ENCODE measurements around the gene TES. TPM values are rescaled to one million over a fixed set of nuclear protein-coding genes. Genes with fewer than 3 reads are reported as not detected.

TES gene
- total and polyA plus RNA-seq, 2 of the 13 experiments (the other 11 are each of a cell fraction or from before 2014, with no cell fraction given) = 21.6 to 23.0 TPM

DNA sequence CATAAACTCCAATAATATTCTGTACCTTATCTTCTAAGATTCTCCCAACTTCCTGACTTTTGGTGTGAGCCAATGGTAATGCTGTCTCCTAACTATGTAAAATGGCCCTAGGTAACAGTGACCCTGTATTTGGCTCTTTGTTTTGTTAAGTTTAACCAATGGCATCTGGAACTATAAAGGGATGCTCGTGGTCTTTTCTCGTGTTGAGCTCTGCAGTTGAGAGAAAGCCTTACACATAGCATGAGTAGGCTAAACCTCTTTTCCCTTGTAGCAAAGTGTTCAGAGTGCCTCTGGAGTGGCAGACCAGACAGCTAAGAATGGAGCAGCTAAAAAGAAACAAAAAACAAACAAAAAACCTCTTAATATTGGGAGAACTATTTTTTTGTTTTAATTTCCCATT lies 5.2 kb downstream of the TES start:
- ATAC-seq (no peak), FAIRE-seq (no peak), DNase-seq (ENCODE audit: low spot score) (no peak)
- Histone ChIP-seq H3K79me2 (ENCODE audit: insufficient read depth, low read length) (peaks cover 30% of the 10 kb centered on the region), H4K20me1 (ENCODE audit: insufficient read depth, low read length) (no peaks in the 10 kb centered on the region), H3K27ac (ENCODE audit: extremely low read length, insufficient read depth, low read length) (no peak overlapping the region), H2AFZ (ENCODE audit: low read length) (no peak overlapping the region), H3K4me2 (ENCODE audit: low read depth, low read length) (no peak overlapping the region), H3K4me3 (replicated peaks in 1 of 3; ENCODE audit: insufficient read depth in 1 of 3, low read depth in 2 of 3, low read length in 3 of 3) (no peak overlapping the region), H3K36me3 (replicated peaks in 1 of 2; ENCODE audit: control insufficient read depth in 1 of 2, insufficient read depth in 2 of 2, low read length in 2 of 2) (no peaks in the 10 kb centered on the region), H3K9ac (ENCODE audit: insufficient read depth, low read depth, low read length) (no peak overlapping the region), H3K9me3 (ENCODE audit: low read length) (no peaks in the 10 kb centered on the region), H3K4me1 (ENCODE audit: insufficient read depth, low read length) (peaks cover 26% of the 10 kb centered on the region), H3K27me3 (ENCODE audit: control insufficient read depth in 1 of 2, insufficient read depth in 2 of 2, low read length in 2 of 2) (peaks cover 0 to 6% of the 10 kb centered on the region in 2 experiments; a peak in 2 of 5 replicates)
- no peak for TF ChIP-seq PHF21A (CRISPR knock-in tag; IDR thresholded peaks at IDR 0.05)
- TF ChIP-seq JUNB (CRISPR knock-in tag; IDR thresholded peaks at IDR 0.05; ENCODE audit: borderline replicate concordance) = no peak
- no peak for TF ChIP-seq IRX3 (CRISPR knock-in tag; IDR thresholded peaks at IDR 0.05; ENCODE audit: borderline replicate concordance, low read depth)
- no peak for TF ChIP-seq ZNF841 (CRISPR knock-in tag; IDR thresholded peaks at IDR 0.05; ENCODE audit: borderline replicate concordance)
- TF ChIP-seq ZNF33A (CRISPR knock-in tag; IDR thresholded peaks at IDR 0.05; ENCODE audit: borderline replicate concordance) = no peak
- TF ChIP-seq, protein P1, sequence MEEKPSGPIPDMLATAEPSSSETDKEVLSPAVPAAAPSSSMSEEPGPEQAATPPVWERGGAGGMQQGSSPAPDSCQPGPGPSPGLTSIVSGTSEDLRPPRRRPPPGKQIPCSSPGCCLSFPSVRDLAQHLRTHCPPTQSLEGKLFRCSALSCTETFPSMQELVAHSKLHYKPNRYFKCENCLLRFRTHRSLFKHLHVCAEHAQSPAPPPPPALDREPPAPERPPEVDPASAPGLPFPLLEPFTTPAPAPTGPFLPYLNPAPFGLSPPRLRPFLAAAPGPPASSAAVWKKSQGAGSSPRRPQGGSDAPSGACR (CRISPR knock-in tag; IDR thresholded peaks at IDR 0.05) = no peak
- no peak for TF ChIP-seq ATF2 (CRISPR knock-in tag; IDR thresholded peaks at IDR 0.05)
- TF ChIP-seq ELF4 (CRISPR knock-in tag; IDR thresholded peaks at IDR 0.05; ENCODE audit: borderline replicate concordance) = no peak
- TF ChIP-seq, protein P2, sequence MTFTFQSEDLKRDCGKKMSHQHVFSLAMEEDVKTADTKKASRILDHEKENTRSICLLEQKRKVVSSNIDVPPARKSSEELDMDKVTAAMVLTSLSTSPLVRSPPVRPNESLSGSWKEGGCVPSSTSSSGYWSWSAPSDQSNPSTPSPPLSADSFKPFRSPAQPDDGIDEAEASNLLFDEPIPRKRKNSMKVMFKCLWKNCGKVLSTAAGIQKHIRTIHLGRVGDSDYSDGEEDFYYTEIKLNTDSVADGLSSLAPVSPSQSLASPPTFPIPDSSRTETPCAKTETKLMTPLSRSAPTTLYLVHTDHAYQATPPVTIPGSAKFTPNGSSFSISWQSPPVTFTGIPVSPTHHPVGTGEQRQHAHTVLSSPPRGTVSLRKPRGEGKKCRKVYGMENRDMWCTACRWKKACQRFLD (CRISPR knock-in tag; IDR thresholded peaks at IDR 0.05; ENCODE audit: borderline replicate concordance) = no peak
- TF ChIP-seq BCLAF1 (IDR thresholded peaks at IDR 0.05) = no peak
- TF ChIP-seq SALL2 (CRISPR knock-in tag; IDR thresholded peaks at IDR 0.05) = no peak
- no peak for TF ChIP-seq ZFY (CRISPR knock-in tag; IDR thresholded peaks at IDR 0.05)
- TF ChIP-seq TGIF2 (CRISPR knock-in tag; IDR thresholded peaks at IDR 0.05) = no peak
- TF ChIP-seq ZNF451 (CRISPR knock-in tag; IDR thresholded peaks at IDR 0.05) = no peak
- in situ Hi-C loops (cut with HindIII; ENCODE audit: extremely low pct_ligation_motif_present, low pct_unique_long_range_greater_than_20kb) = no loop called here
- ChIA-PET POLR2A (no interaction called here), CTCF (ENCODE audit: low intra/inter-chr PET ratio, low total read pairs) (no interaction called here)
- no TSS peak for BruUV-seq (replicated peaks)
- intact Hi-C loops (cut with micrococcal nuclease; ENCODE audit: unreplicated experiment) = no loop called here
- 45% methylated on average over 2 of the region's 2 CpGs for WGBS (ENCODE audit: low lambda C conversion rate)

Data from HepG2 (cell line).